HepG2 (cell line): ENCODE measurements around the gene TBC1D12. TPM values are rescaled to one million over a fixed set of nuclear protein-coding genes. Genes with fewer than 3 reads are reported as not detected.

Experiments used
- ATAC-seq: fragments of 200-7000 bp; cut with Tn5 transposase; 3 replicates; pipeline ENCODE4 v1.9.1; 2020; ENCODE audit warnings: mild to moderate bottlenecking, moderate library complexity
- BruUV-seq: library from RNA; stranded (reverse); fragments of 400-500 nt; replicated peaks from 2 replicates; lab custom pipeline; 2021; lab: Mats Ljungman, UMichigan
- CTCF ChIA-PET: fragments of 300-600 bp; formaldehyde crosslinking; extraction: SDS; loops from one replicate; lab custom pipeline; 2021; ENCODE audit warnings: low total read pairs, inconsistent platforms, low intra/inter-chr PET ratio; lab: Yijun Ruan, JAX
- POLR2A ChIA-PET: fragments of 350-600 bp; sonication (Branson Sonifier 250); formaldehyde crosslinking; loops from one replicate; lab custom pipeline; 2020; ENCODE audit warnings: antibody characterized with exemption, inconsistent platforms; lab: Yijun Ruan, JAX
- DNase-seq: peaks from one replicate; pipeline ENCODE4 v3.0.0-alpha.2; 2015; ENCODE audit warnings: low spot score
- FAIRE-seq: peaks from 3 replicates; lab custom pipeline; 2011; peaks lifted over from hg19 to GRCh38; lab: Jason Lieb, UNC
- H2AFZ ChIP-seq: one replicate; pipeline ENCODE4 v1.6.1; 2011; ENCODE audit warnings: low read length, inconsistent platforms
- H3K27ac ChIP-seq: fragments of 300-600 bp; 3 replicates; pipeline ENCODE4 v1.8.0; 2011; ENCODE audit warnings: mixed run types, mild to moderate bottlenecking, mixed read lengths, low read length, inconsistent platforms; ENCODE audit not compliant: insufficient read depth; ENCODE audit errors: extremely low read length
- H3K27me3 ChIP-seq, 2 experiments: fragments of 200-600 bp in 1 of 2; 2 replicates in 1 of 2; 3 replicates in 1 of 2; pipeline versions ENCODE4 v1.6.0 to v1.8.0; 2011; ENCODE audit warnings: low read length in 2 of 2, mild to moderate bottlenecking in 2 of 2, moderate library complexity in 2 of 2, inconsistent platforms in 1 of 2; ENCODE audit not compliant: insufficient read depth in 2 of 2, control insufficient read depth in 1 of 2
- H3K36me3 ChIP-seq, 2 experiments: fragments of 200-600 bp in 1 of 2; replicated peaks in 1 of 2; 2 replicates in 1 of 2; 3 replicates in 1 of 2; pipeline versions ENCODE4 v1.5.1 to v1.8.0; 2011; ENCODE audit warnings: low read length in 2 of 2, inconsistent platforms in 1 of 2; ENCODE audit not compliant: insufficient read depth in 2 of 2, control insufficient read depth in 1 of 2
- H3K4me1 ChIP-seq: 2 replicates; pipeline ENCODE4 v1.5.1; 2012; ENCODE audit warnings: low read length, inconsistent platforms; ENCODE audit not compliant: insufficient read depth
- H3K4me2 ChIP-seq: 2 replicates; pipeline ENCODE4 v1.6.0; 2011; ENCODE audit warnings: low read depth, low read length, inconsistent platforms
- H3K4me3 ChIP-seq, 3 experiments: fragments of 200-600 bp in 1 of 3; sonication (generic), shearing (Covaris generic) in 1 of 3; replicated peaks in 1 of 3; 2 replicates each; pipeline ENCODE4 v1.5.1; 2011 to 2016; ENCODE audit warnings: low read length in 3 of 3, inconsistent platforms in 2 of 3, low read depth in 2 of 3, mild to moderate bottlenecking in 2 of 3, control low read depth in 1 of 3, mixed read lengths in 1 of 3; ENCODE audit not compliant: insufficient read depth in 1 of 3
- H3K79me2 ChIP-seq: one replicate; pipeline ENCODE4 v1.6.1; 2011; ENCODE audit warnings: low read length, inconsistent platforms; ENCODE audit not compliant: insufficient read depth
- H3K9ac ChIP-seq: 2 replicates; pipeline ENCODE4 v1.6.0; 2011; ENCODE audit warnings: mild to moderate bottlenecking, low read depth, low read length, inconsistent platforms; ENCODE audit not compliant: insufficient read depth
- H3K9me3 ChIP-seq: 2 replicates; pipeline ENCODE4 v1.5.1; 2012; ENCODE audit warnings: mild to moderate bottlenecking, low read length
- H4K20me1 ChIP-seq: 2 replicates; pipeline ENCODE4 v1.6.0; 2011; ENCODE audit warnings: inconsistent platforms, mild to moderate bottlenecking, low read length, moderate library complexity; ENCODE audit not compliant: insufficient read depth
- DBP ChIP-seq: sonication (generic); formaldehyde crosslinking; IDR thresholded peaks from 2 replicates; pipeline ENCODE4 v1.4.0; 2020; ENCODE audit warnings: missing genetic modification reagents; ENCODE audit errors: not compliant biosample characterization
- MIXL1 ChIP-seq: IDR thresholded peaks from 2 replicates; pipeline ENCODE4 v1.6.1; 2016
- NFATC3 ChIP-seq: sonication (generic); formaldehyde crosslinking; IDR thresholded peaks from 2 replicates; pipeline ENCODE4 v1.5.1; 2020; ENCODE audit warnings: mild to moderate bottlenecking, missing genetic modification reagents
- PRMT3 ChIP-seq: sonication (generic); formaldehyde crosslinking; IDR thresholded peaks from 2 replicates; pipeline ENCODE4 v1.8.1; 2022; ENCODE audit warnings: low read depth, mild to moderate bottlenecking, moderate library complexity, missing genetic modification reagents, borderline replicate concordance
- SIN3A ChIP-seq: IDR thresholded peaks from 2 replicates; pipeline ENCODE4 v1.6.1; 2011; ENCODE audit warnings: low read depth, mild to moderate bottlenecking, control low read depth, low read length, borderline replicate concordance
- TBX2 ChIP-seq: sonication (generic); formaldehyde crosslinking; IDR thresholded peaks from 2 replicates; pipeline ENCODE4 v1.5.0; 2020; ENCODE audit warnings: missing genetic modification reagents, mild to moderate bottlenecking, borderline replicate concordance
- TCF7 ChIP-seq: sonication (generic); IDR thresholded peaks from 2 replicates; pipeline ENCODE4 v1.6.1; 2016; ENCODE audit warnings: antibody characterized with exemption, low read depth
- ZFP37 ChIP-seq: sonication (generic); formaldehyde crosslinking; IDR thresholded peaks from 2 replicates; pipeline ENCODE4 v1.4.0; 2020; ENCODE audit warnings: missing genetic modification reagents, borderline replicate concordance
- ZNF251 ChIP-seq: sonication (generic); formaldehyde crosslinking; IDR thresholded peaks from 2 replicates; pipeline ENCODE4 v1.9.0; 2021; ENCODE audit warnings: mild to moderate bottlenecking, missing genetic modification reagents
- ZNF33B ChIP-seq: sonication (generic); formaldehyde crosslinking; IDR thresholded peaks from 2 replicates; pipeline ENCODE4 v1.5.1; 2020; ENCODE audit warnings: mild to moderate bottlenecking, missing genetic modification reagents
- ZNF572 ChIP-seq: sonication (generic); formaldehyde crosslinking; IDR thresholded peaks from 2 replicates; pipeline ENCODE4 v1.5.1; 2020; ENCODE audit warnings: mild to moderate bottlenecking, missing genetic modification reagents
- ZNF674 ChIP-seq: sonication (generic); formaldehyde crosslinking; IDR thresholded peaks from 2 replicates; pipeline ENCODE4 v1.5.0; 2020; ENCODE audit warnings: low read depth, mild to moderate bottlenecking, missing genetic modification reagents
- ZNF724P ChIP-seq: sonication (generic); formaldehyde crosslinking; IDR thresholded peaks from 2 replicates; pipeline ENCODE4 v1.8.0; 2022; ENCODE audit warnings: missing genetic modification reagents, borderline replicate concordance
- ZNF816 ChIP-seq: sonication (generic); formaldehyde crosslinking; IDR thresholded peaks from 2 replicates; pipeline ENCODE4 v1.8.0; 2022; ENCODE audit warnings: missing genetic modification reagents, mild to moderate bottlenecking, borderline replicate concordance
- ZUFSP ChIP-seq: sonication (generic); formaldehyde crosslinking; IDR thresholded peaks from 2 replicates; pipeline ENCODE4 v1.9.0; 2021; ENCODE audit warnings: missing genetic modification reagents, mild to moderate bottlenecking, borderline replicate concordance
- WGBS: methylation state at CpG from one replicate; pipeline ENCODE4 v1.1.6; 2017; ENCODE audit warnings: low lambda C conversion rate; 5-methylcytosine and 5-hydroxymethylcytosine counted together
- in situ Hi-C: cut with HindIII; loops from 2 replicates; pipeline ENCODE4 v1.10.0; 2017; ENCODE audit warnings: low pct_unique_long_range_greater_than_20kb; ENCODE audit not compliant: extremely low pct_ligation_motif_present
- intact Hi-C: fragments of 100-400 bp; cut with micrococcal nuclease; formaldehyde crosslinking; loops from one replicate; pipeline ENCODE4 v1.10.0; 2022; ENCODE audit not compliant: unreplicated experiment
- polyA plus RNA-seq, 8 experiments: library from polyadenylated mRNA; depleted of rRNA in 3 of 8; stranded (reverse) in 7 of 8; unstranded in 1 of 8; fragments of >200 nt; fragmentation: Illumina TruSeq in 4 of 8; extraction: Trizol in 4 of 8; gene quantifications; 2 replicates each; pipeline versions ENCODE4 v1.2.1 to v1.2.3, GENCODE V29; 2011 to 2016; ENCODE audit warnings: low read depth in 4 of 8, missing spikeins in 1 of 8, mixed read lengths in 1 of 8; ENCODE audit not compliant: insufficient read depth in 1 of 8
- total RNA-seq, 5 experiments: library from RNA; depleted of rRNA; stranded (reverse); fragments of >200 nt; fragmentation: Illumina TruSeq; extraction: Trizol; gene quantifications; 2 replicates each; pipeline ENCODE4 v1.2.3, GENCODE V29; 2016; ENCODE audit warnings: low read depth in 1 of 5

The TBC1D12 gene
- total and polyA plus RNA-seq, 2 of the 13 experiments (the other 11 are each of a cell fraction or from before 2014, with no cell fraction given): 5.7 to 6.2 TPM

- TF ChIP-seq ZNF724P (CRISPR knock-in tag): no peak
- TF ChIP-seq ZNF33B: no peak
- no peak for TF ChIP-seq MIXL1 (CRISPR knock-in tag)
- TF ChIP-seq ZNF816: no peak
- no peak for TF ChIP-seq ZNF674 (CRISPR knock-in tag)
- no peak for TF ChIP-seq TBX2
- TF ChIP-seq TCF7: no peak
- no peak for TF ChIP-seq ZUFSP (CRISPR knock-in tag)
- no peak for TF ChIP-seq ZNF572 (CRISPR knock-in tag)
- no peak for TF ChIP-seq SIN3A
Observed at GRCh38 chr10:94485094-94485493, 82.8 kb downstream of the TBC1D12 start (continued).

- no peaks in the 10 kb centered on the region for H4K20me1 ChIP-seq
- CTCF ChIA-PET: no interaction called here
- ATAC-seq (no peak), DNase-seq (no peak), FAIRE-seq (no peak)
- 91% methylated on average over 3 of the region's 3 CpGs for WGBS
- in situ Hi-C loops: no loop called here
- no peaks in the 10 kb centered on the region for H3K36me3 ChIP-seq
- H3K9ac ChIP-seq: no peak overlapping the region
- POLR2A ChIA-PET: no interaction called here
- no peak overlapping the region for H3K4me2 ChIP-seq
- no peak overlapping the region for H2AFZ ChIP-seq
- H3K4me3 ChIP-seq: no peak overlapping the region
- BruUV-seq: no TSS peak
- TF ChIP-seq DBP (CRISPR knock-in tag) (no peak), NFATC3 (no peak), ZFP37 (CRISPR knock-in tag) (no peak), PRMT3 (CRISPR knock-in tag) (no peak), ZNF251 (CRISPR knock-in tag) (no peak)
- intact Hi-C loops: no loop called here
- peaks cover 13% of the 10 kb centered on the region; the same call in 1 of the 2 replicates for H3K4me1 ChIP-seq
- no peaks in the 10 kb centered on the region for H3K79me2 ChIP-seq
- no peak overlapping the region for H3K27ac ChIP-seq
- no peaks in the 10 kb centered on the region for H3K27me3 ChIP-seq
- H3K9me3 ChIP-seq: no peaks in the 10 kb centered on the region
Observed at GRCh38 chr10:94487575-94487974, 85.2 kb downstream of the TBC1D12 start.
